Sciatic nerve (tissue), 2 donors: ENCODE results near the gene TTN. TPM values are rescaled to one million over a fixed set of nuclear protein-coding genes. Genes with fewer than 3 reads are reported as not detected.
A peak's percentile ranks its signal among the peaks of the same experiment; 100 is the strongest.

Experiments used
- ATAC-seq: fragments of 200-7000 bp; cut with Tn5 transposase; one replicate; pipeline ENCODE4 v1.9.1; 2020; ENCODE audit warnings: mild to moderate bottlenecking, moderate library complexity
- DNase-seq: peaks from one replicate; pipeline ENCODE4 v3.0.0-alpha.2; 2020; ENCODE audit warnings: low spot score
- intact Hi-C: fragments of 100-400 bp; cut with DNase I; formaldehyde crosslinking; loops from one replicate; pipeline ENCODE4 v1.14.2; 2022
- total RNA-seq: library from RNA; stranded (reverse); fragmentation: NEBNext Ultra II Directional; extraction: Animal tissue kit (Norgen Biotek cat#: 25700); gene quantifications from one replicate; pipeline ENCODE4 v1.2.1, GENCODE V29; 2021
- donor health status: DM: no; HTN: no; CAD: no.
- donor health status: DM: no; HTN: no; CAD: no.

Gene TTN
- total RNA-seq, 1 donor from 2014 or later, result 16.3 TPM

DNA sequence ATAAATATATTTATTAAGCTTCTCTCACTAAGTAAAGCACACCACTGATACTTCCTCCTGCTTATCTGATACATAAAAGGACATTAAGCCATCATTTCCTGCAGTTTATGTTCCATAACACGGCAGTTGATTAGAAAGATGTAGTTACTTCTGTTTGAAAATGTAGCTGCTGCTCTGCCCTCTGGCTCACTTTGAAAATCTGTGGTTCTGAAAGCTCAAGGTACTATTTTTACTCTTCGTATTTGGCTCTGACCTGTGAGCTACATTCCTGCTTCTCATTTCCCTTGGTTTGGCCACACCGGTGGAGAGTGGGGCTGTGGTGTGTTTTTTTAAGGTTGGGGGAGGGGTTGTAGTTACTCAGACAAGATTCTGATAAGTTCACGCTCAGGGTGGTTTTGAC, 12.8 kb upstream of the TTN start:
- DNase-seq (no peak), ATAC-seq (no peak)
- intact Hi-C loops, result no loop called here

DNA sequence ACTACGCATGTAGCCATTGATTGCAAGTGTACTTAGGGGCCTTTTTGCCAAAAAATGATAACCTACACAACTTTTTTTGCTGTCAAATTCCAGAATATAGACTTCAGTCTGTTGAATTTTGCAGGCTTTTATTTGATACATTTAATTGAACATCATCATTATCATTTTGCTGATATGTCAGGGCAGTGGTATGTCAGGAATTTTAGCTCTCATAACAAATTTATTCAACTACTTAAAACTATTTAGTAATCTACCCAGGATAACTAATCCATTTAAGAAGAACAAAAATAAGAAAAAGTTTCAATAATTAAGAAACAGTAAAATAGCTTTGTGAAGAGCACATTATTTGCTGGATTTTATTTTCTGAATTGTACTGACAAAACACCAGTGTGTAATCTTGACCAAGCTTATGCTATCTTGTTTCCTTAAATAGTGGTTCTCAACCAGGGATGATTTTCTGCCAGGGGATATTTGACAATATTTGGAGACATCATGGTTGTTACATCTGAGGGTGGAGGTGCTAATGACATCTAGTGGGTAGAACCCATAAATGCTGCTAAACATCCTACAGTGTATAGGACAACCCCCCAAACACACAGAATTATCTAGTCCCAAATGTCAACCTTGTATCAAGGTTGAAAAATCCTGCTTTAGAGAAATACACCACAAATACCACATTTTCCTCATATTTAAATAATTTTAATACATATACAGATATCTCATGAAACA, 12.1 kb upstream of the TTN start:
- no peak for DNase-seq
- intact Hi-C loops, result no loop called here
- no peak for ATAC-seq

DNA sequence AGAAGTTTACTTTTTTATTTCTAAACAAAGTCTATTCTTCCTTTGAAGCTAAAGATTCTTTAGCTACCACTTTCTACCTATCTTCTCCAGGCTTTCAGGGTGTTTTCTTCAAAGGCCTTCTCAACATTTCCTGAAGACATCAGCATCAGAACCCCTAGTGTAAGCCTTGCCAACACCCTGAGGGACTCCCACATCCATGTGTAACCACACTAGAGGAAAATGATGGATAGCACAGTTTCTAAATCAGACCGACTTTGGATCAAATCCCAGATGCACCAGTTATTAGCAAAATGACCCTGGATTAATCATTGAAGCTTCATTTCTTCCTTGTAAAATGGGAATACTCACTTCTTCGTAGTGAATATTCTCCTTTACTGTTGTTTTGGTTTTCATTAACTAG, 4.7 kb upstream of the TTN start:
- ATAC-seq (no peak), DNase-seq (no peak)
- intact Hi-C loops, result no loop called here

DNA sequence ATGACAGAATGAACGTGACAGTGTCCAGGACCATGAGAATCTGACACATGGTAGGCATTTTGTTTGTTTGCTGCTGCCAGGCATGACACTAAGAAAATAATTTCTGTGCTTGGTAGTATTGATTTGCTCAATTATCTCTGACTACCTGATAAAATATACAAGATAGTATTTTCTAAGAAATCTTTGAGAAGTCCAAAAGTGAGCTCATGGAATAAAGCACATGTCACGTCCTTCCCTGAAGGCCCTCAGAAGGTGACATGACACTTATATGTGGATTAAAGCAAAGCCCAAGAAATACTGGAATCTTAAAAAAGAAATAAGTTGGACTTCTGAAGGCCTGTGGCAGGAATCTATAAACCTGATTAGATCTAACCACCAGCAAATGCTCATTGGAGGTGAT, 3.8 kb upstream of the TTN start:
- ATAC-seq (no peak), DNase-seq (no peak)
- intact Hi-C loops, result no loop called here

DNA sequence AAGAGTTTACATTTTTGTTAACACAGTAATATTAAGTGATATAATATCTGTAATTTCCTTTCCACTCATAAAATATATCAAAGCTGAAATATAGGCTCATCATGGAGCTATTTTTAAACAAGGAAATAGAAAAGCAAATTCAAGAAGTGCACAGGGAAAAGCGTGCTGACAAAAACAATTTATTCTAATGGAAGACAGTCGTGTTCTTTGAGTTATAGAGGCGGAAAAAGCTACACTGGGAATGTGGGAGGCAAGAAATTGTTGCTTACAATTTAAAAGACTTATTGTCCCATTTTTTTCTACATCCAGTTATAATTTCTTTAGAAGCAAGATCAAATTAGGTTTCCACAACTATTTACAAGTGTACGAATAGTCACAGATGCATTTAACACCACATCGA, 3.2 kb upstream of the TTN start:
- DNase-seq (no peak), ATAC-seq (no peak)
- intact Hi-C loops, result no loop called here

DNA sequence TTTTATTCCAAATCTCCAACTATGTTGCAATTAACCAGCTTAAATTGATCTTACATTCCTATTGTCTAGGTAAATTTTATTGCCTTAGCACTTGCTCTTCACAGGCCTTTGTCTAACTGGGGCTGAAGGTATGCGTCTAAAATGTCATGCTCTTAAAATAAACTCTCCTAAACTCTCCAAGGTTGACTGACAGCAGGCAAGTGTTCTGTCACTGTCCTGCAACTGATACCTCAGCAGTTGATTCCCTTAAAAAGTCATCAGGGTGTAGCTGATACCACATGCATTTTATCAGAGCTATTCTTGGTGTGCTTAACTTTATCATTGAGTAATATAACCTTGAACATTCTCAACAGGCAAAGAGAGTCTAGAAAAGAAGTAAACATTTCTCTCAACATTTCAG, 680 bp downstream of the TTN start:
- no peak for ATAC-seq
- intact Hi-C loops, result no loop called here
- DNase-seq, result no peak

DNA sequence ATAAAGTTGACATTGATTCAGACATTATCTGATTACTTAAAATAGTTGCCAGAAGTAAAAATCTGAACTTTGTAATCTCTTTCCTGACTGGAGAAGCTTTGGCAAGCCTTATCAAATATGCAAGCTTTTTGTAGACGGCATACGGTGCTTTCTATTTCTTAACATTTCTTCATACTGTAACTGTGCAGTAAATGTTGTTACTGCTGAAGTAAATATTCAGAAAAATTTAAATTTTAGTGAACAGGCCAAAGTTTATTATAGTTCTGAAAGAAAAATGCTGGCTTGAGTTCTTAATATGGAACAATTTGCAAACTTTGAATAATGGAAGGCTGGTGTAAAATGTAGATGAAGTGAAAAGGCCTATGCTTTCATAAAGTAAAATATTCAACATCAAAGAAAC, 1.8 kb downstream of the TTN start:
- intact Hi-C loops, result no loop called here

DNA sequence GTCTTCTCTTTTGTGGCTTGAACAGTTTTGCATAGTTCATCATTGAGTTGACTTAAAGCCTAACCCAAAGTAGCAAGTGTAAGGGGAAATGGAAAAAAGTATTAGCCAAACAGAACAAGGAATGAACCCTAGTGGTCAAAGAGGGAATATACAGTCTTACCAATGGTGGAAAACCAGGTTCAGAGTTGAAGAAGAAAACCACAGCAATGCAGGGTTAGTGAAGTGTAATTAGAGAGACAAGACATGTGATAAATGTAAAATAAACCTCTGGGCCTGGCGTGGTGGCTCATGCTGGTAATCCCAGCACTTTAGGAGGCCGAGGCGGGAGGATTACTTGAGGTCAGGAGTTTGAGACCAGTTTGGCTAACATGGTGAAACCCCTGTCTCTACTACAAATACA, 2.4 kb downstream of the TTN start:
- intact Hi-C loops, result no loop called here
- DNase-seq, result no peak
- ATAC-seq, result no peak

More for the DNA sequence above, 1.8 kb downstream of the TTN start:
- ATAC-seq (no peak), DNase-seq (no peak)

DNA sequence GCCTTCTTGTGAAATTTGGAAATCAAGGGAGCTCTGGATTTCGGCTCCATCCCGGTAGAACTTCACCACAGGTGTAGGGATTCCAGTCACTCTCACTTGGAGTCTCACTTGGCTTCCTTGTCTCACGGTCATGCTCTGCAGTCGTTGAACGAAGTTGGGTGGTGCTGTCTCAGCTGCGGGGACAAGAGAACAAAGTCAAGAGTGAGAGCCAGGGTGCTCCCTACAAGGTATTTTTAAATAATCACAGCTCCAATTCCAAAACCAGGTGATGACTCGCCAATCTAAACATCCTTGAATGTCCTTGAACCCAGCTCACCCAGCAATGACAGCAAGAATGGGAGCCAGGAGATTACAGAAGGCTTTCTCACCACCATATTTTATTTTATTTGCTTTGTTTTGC, 6.7 kb downstream of the TTN start:
- DNase-seq (no peak), ATAC-seq (no peak)
- intact Hi-C loops, result no loop called here

DNA sequence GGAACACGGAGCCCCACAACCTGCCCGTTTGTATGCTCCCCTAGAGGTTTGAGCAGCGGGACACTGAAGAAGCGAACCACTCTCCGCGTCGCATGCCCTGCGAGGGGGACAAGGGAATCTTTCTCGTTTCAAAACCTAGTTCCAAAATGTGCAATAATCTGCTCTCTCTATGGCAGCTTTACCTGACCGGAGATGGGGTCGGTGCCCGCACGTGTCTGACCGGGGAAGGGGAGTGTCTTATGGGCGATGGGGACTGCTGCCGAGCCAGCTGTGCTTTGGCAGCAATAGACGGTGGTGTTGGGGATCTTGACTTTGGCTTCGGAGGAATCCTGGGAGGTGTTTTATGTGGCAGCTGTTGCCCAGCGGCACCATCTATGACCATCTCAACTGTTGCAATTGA, 7.9 kb downstream of the TTN start:
- DNase-seq (no peak), ATAC-seq (no peak)
- intact Hi-C loops, result loop anchor here (10.0 kb wide), 1 partner anchor 115 kb away; no protein-coding TSS in a partner anchor

DNA sequence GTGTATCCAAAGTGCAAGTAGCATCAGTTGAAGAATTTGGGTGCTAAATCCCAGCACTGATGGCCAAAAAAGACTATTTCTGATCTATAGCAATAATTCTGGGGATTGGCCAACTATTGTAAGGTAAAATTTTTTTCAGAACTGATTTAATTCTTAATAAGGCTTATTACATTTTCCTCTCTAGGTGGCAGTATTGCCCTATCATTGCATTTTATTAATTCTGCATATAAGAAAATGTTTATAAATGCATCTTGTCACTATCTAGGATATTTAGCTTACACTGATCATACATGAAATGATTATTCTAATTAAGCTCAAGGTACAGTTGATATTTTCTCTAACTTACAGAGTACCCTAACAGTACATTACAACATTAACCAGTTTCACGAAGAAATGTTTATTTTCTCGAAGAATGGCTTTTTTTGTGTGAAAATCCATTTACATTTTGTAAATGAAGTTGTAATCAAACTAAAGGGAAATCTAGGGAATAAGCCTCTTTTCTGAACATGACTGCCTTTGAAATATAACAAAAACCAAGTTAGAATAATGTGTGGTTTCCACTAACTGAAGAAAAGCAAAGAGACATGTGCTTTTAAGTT, 11.0 kb downstream of the TTN start:
- no peak for ATAC-seq

DNA sequence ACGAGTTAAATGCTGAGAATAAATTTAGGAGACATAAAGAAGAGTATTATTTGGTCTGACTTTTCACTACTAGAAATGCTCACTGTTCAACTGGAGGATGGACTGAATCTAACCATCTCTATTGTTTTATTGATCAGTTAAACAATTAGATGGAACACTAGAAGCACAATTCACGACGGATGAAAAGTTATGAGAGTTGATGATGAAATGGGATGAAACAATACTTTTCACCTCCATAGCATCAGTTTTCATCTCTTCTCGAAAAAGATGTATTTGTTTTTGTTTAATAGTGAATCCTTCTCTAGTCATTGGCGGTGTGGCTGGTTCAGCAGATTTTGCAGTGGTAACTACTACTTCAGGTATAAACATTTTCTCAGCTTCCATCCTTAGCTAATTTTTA, 19.3 kb downstream of the TTN start:
- ATAC-seq (no peak), DNase-seq (no peak)
- intact Hi-C loops, result no loop called here

More for the DNA sequence above, 11.0 kb downstream of the TTN start:
- DNase-seq, result no peak
- intact Hi-C loops, result loop anchor here (10.0 kb wide), 1 partner anchor 119 kb away; no protein-coding TSS in a partner anchor

DNA sequence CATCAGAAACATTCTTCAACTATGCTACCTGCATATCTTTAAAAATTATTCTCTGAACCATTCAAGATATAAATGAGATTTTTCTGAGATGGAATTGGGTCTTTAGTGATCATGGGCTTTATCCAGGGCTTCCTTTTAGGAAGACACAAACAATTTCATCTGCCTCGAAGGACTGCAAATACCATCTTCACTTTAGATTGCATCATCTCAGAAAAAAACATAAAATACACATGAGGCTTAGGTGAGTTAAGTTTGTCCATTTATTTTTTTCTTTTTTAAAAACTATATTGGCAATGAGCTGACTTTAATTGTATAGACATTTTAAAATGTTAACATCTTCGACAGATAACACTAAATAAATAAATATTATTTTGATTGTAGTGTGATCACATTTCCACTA, 20.1 kb downstream of the TTN start:
- intact Hi-C loops, result no loop called here
- DNase-seq (no peak), ATAC-seq (no peak)

DNA sequence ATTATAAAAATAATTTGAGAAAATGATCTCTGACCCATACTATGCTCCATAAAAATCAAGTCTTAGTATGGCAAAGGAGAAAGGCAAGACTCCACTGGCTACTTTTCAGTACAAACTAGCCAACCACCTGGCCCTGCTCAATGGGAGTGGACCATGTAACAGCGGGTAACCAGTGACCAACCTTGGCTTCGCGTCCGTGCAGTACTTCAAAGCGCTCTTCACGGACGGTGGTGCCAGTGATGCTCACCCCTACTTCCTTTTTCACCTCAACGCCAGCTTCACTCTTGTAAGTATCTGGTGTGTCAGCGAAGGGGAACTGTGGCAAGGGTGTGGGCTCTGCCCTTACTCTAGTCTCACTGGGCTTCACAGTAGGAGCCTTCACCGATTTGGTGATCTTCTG, 23.3 kb downstream of the TTN start:
- intact Hi-C loops, result no loop called here
- ATAC-seq (no peak), DNase-seq (no peak)

DNA sequence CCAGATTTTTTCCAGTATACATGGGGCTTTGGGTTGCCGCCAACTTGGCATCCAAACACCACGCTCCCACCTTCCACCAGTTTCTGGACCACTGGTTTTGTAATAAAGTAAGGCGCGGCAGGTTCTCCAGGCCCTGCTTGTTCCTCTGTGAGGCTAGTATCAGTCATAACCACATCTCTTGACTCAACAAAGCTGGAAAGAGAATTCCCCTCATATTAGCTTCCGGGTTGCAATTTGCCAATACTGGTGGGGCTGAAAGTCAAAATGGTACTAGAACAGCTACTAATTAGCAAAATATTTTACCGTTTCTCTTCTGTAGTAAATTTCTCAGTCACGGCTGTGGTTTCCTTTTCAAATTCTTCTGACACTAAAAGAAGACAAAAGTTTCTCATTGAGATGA, 25.0 kb downstream of the TTN start:
- intact Hi-C loops, result no loop called here
- ATAC-seq (no peak), DNase-seq (no peak)

DNA sequence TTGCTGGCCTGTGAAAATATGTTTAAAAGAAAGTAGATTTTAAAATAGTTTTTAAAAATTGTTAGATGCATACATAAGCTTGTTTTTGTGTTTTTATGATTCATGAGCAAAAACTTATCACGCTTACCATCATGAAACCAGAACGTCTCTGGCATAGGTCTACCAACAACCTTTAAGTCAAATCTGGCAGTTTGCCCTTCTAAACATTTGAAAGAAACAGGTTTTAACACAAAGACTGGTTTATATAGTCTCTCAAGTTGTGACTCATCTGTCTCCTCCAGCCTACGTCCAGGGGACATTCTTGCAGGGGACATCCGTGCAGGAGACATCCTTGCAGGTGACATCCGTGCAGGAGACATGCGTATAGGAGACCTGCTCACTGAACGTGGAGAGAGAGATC, 29.6 kb downstream of the TTN start:
- intact Hi-C loops, result no loop called here
- DNase-seq (no peak), ATAC-seq (no peak)

DNA sequence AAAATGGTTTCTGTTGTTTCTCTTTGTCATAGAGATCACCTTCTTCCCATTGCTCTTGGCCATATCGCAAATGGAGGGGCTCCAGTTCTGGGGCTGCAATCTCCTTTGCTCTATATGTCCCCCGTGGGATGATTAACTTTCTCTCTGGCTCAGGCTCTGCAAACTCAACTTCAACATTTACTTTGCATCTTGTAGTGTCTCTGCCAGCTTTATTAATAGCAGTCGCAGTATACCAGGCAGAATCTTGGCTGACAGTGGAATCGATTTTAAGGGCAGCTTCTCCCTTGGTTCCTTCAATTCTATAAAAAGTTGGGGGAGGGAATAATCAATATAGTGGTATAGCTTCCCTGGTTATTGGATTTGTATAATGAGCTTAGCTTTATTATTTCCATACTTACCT, 30.5 kb downstream of the TTN start:
- intact Hi-C loops, result no loop called here
- ATAC-seq, result no peak
- DNase-seq, result no peak

DNA sequence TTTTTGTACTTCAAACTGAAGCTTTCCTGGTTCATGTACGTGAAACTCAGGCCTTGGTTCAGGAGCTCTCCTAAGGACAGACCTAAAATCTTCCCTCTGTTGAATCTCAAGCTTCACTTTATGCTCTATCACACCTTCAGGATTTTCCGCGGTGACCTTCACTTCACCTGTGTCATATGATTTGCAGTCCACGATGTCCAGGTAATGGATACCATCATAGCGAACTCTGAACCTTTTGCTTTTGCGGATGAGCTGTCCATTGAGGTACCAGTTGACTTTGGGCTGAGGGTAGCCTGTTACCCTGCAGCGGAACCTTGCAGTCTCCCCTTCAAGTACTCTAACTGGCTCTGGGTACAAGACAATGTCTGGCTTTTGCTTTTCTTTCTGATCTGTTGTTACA, 31.2 kb downstream of the TTN start:
- intact Hi-C loops, result no loop called here
- no peak for ATAC-seq
- no peak for DNase-seq

DNA sequence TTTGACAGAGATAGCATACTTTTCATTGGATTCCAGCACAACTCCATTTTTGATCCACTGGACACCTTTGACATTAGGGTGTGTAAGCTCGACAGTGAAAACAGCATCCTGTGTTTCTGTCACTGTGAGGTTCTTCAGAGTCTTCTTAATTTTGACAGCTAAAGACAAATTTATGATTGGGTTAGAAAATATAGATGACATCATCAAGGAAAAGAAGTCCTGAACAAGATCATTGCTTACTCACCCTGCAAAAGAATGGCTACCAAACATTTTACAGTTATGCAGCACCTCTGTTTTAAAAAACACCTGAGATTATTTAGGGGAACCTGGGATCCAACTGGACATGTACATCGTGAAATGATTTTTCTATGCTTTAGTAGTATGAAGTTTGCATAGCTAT, 36.7 kb downstream of the TTN start:
- intact Hi-C loops, result no loop called here

DNA sequence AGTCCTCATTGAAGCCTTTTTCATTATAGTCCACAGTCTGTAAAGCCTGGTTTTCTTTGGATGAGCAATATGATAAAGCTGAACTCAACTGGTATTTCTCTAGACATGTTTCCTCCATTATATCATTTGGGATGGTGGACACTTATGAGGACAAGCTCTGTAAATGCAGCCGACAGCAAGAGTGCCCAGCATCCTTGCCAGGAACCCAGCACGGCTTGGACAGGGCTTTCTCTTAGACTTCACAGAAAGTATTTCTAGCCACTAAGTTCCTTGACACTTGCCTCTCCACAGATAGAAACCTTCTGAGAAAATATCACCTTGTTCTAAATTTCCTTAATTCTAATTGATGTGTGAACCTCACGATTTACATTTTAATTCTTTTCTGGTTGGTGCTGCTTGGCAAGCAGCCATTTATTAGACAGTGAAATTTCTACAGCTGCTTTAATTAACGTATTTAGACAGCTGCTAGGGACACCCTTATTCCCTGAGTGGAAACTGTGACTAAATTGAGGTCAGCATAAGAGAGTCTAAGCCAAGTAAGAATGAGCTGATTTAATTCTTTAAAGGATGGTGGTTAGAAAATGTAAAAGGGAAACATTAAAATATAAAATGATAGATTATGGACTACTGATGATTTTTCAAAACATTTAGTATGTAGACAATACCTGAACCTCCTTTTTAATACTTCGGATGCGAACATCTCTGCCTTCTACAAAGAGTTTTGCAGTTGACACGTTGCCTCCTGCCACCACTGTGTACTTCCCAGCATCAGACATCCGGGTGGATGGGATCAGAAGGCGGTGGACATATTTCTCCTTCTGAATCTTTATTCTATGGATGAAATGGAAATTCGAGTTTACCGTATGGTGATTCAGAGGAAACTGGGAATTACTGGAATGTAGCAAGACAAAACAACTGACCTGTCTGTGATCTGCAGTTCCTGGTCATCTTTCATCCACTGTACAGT, 39.8 kb downstream of the TTN start:
- intact Hi-C loops, result no loop called here
- no peak for DNase-seq
- ATAC-seq, result peak; percentile 41

More for the DNA sequence above, 36.7 kb downstream of the TTN start:
- ATAC-seq (no peak), DNase-seq (no peak)
